Subcutaneous adipose tissue (tissue), 4 donors: Measurements from ENCODE around the gene FSHR. TPM values are rescaled to one million over a fixed set of nuclear protein-coding genes. Genes with fewer than 3 reads are reported as not detected.

Source experiments
- CTCF ChIP-seq: fragments of 450-650 bp; IDR thresholded peaks from one replicate; pipeline ENCODE4 v1.5.1; 2016; ENCODE audit warnings: low read depth, mild to moderate bottlenecking, control low read depth, antibody characterized with exemption, moderate library complexity
- total RNA-seq, 4 donors: library from RNA; depleted of rRNA; stranded (reverse); fragments of >200 nt; gene quantifications; one replicate each; pipeline ENCODE4 v1.1.0, GENCODE V29; 2016

The FSHR gene
- total RNA-seq, 4 donors from 2014 or later: not detected

GRCh38 chr2:48998449-48998848, 155.9 kb downstream of the FSHR start:
- no peak for TF ChIP-seq CTCF

DNA sequence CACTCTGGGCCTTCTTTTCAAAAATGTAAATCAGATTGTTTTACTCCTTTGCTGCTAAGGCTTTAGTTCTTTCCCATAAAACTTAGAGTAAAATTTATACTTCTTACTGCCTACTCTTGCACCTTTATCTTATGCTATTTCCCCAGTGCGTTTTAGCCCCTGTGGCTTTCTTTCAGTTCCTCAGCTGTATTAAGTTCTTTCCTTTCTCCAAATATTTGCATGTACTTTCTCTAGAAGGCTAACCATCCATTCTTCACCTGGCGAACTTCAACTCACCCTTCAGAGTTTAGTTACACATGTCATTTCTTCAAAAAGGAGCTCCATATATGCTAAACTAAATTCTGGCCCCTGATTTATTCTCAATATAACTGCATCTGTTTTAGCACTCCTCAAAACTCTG, 160.7 kb downstream of the FSHR start:
- TF ChIP-seq CTCF: no peak

DNA sequence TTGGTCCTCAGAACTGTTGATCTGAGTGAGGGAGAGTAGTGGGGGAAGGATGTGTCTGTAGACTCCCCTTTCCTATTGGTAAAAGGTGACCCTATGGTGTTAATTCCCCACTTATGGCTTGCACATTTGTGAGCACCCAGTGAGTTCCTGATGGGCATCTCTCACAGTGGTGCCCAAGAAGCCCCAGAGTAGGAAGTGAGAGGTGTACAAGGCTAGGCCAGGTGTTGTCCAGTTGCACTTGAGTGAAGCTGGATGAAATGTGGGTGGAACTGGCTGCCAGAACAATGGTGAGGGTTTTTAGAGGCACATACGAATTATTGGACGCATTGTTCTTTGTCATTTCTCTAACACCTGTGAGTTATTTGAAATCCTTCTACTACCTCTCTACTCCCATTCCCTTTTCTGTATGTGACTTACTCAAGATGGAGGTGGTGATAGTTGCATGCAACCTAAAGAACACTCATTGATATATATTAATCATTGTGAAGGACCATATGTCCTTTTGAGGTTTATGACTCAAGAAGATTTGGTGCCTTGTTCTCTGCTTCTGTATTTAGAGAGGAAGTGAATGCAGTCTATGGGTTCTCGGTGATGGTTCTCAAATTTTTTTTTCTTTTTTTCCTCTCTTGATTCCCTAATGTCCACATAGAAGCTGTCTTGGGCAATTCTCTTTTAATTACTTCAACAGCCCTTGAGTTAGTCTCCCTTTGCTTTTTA, 162.7 kb downstream of the FSHR start:
- no peak for TF ChIP-seq CTCF

GRCh38 chr2:48984922-48985321, 169.4 kb downstream of the FSHR start:
- no peak for TF ChIP-seq CTCF

DNA sequence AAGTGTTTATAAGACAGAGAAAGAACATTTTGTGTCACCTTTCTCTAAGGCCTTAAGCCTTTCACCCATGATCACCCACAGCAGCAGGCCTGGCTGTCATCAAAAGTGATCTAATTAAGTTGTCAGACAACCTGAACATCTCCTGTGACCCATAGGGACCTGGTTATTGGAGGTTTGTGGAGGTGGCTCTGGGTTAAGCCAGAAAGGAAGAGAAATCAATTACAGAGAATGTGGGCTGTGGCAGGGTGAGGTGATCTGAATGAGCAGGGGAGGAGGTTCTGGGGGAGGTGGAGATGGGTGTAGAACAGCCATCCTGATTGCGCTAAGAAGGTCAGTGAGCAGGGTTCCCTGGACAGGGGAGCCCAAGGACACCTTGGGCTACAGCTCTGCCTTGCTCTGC, 170.8 kb downstream of the FSHR start:
- no peak for TF ChIP-seq CTCF

- no peak for TF ChIP-seq CTCF
Observed at GRCh38 chr2:48982887-48983435, 171.4 kb downstream of the FSHR start.

DNA sequence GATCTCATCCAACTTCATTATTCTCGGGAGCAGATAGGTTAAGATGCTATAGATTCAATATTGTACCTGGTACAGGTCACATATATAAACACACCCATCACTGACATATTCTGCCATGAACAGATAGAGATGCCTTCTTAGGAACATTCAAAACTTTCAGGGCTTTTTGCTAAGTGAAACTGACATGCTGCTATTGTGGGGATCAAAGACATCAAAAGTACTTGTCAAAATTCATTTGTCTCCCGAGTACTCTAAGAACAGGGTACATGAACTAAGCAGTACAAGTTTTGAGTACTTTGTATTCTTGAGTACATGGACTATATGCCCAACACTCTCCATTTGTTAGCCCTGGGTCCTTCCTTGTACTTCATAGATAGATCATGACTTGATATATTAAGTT, 173.5 kb downstream of the FSHR start:
- no peak for TF ChIP-seq CTCF
